ENCODE data around the gene TEX13D.

Gene TEX13D

GRCh38 chrX:124346877-124347241 is 14.4 kb downstream of the TEX13D start:
- no peak for DNase-seq (ENCODE audit: low read depth, low spot score)
- peak overlapping the region; percentile 66 for H3K4me3 ChIP-seq (ENCODE audit: low read length)

GRCh38 chrX:124347242-124347641 is 14.8 kb downstream of the TEX13D start:
- peak overlapping the region; percentile 66 for H3K4me3 ChIP-seq (ENCODE audit: low read length)
- peak; percentile 59 for DNase-seq (ENCODE audit: low read depth, low spot score)

- H3K4me3 ChIP-seq (ENCODE audit: low read length): peak overlapping the region; percentile 66
- no peak for DNase-seq (ENCODE audit: low read depth, low spot score)
These were observed 15.7 kb downstream of the TEX13D start for GRCh38 chrX:124348182-124348581.

- DNase-seq (ENCODE audit: low read depth, low spot score): peak; percentile 61
- peak overlapping the region; percentile 66 for H3K4me3 ChIP-seq (ENCODE audit: low read length)
These were observed 16.5 kb downstream of the TEX13D start for GRCh38 chrX:124348885-124349453.

GRCh38 chrX:124354648-124355047 is 22.2 kb downstream of the TEX13D start:
- H3K4me3 ChIP-seq (ENCODE audit: low read length): peak overlapping the region; percentile 22; the same call in 1 of the 2 replicates
- no peak for DNase-seq (ENCODE audit: low read depth, low spot score)

- peak overlapping the region; percentile 24 for H3K4me3 ChIP-seq (ENCODE audit: low read length)
- peak; percentile 83 for DNase-seq (ENCODE audit: low read depth, low spot score)
These were observed 26.4 kb downstream of the TEX13D start for GRCh38 chrX:124358800-124359383.

GRCh38 chrX:124362072-124362471 is 29.6 kb downstream of the TEX13D start:
- DNase-seq (ENCODE audit: low read depth, low spot score): no peak
- H3K4me3 ChIP-seq (ENCODE audit: low read length): no peak overlapping the region

- H3K4me3 ChIP-seq (ENCODE audit: low read length): no peak overlapping the region
- no peak for DNase-seq (ENCODE audit: low read depth, low spot score)
These were observed 30.3 kb downstream of the TEX13D start for GRCh38 chrX:124362761-124363160.

GRCh38 chrX:124369722-124370121 is 37.3 kb downstream of the TEX13D start:
- no peak for DNase-seq (ENCODE audit: low read depth, low spot score)

GRCh38 chrX:124373348-124373747 is 40.9 kb downstream of the TEX13D start:
- DNase-seq (ENCODE audit: low read depth, low spot score): no peak
- H3K4me3 ChIP-seq (ENCODE audit: low read length): no peak overlapping the region

More at GRCh38 chrX:124369722-124370121, 37.3 kb downstream of the TEX13D start:
- H3K4me3 ChIP-seq (ENCODE audit: low read length): no peak overlapping the region

GRCh38 chrX:124378643-124379042 is 46.2 kb downstream of the TEX13D start:
- no peak for DNase-seq (ENCODE audit: low read depth, low spot score)
- no peak overlapping the region for H3K4me3 ChIP-seq (ENCODE audit: low read length)

GRCh38 chrX:124383354-124383753 is 50.9 kb downstream of the TEX13D start:
- DNase-seq (ENCODE audit: low read depth, low spot score): peak; percentile 77
- H3K4me3 ChIP-seq (ENCODE audit: low read length): no peak overlapping the region

GRCh38 chrX:124386401-124386800 is 53.9 kb downstream of the TEX13D start:
- no peak for DNase-seq (ENCODE audit: low read depth, low spot score)
- no peak overlapping the region for H3K4me3 ChIP-seq (ENCODE audit: low read length)
